IMR-90 (cell line): Measurements from ENCODE around the gene UGT1A1. TPM values are rescaled to one million over a fixed set of nuclear protein-coding genes. Genes with fewer than 3 reads are reported as not detected.
"Not testable (repeated sequence)": the region's sequence is repeated elsewhere in the genome, so short reads cannot be mapped to it uniquely, and the experiment has no call there.

Source experiments
- ATAC-seq: fragments of 200-7000 bp; cut with Tn5 transposase; 2 replicates; pipeline ENCODE4 v1.9.1; 2020; ENCODE audit warnings: low read depth, mild to moderate bottlenecking, moderate library complexity
- BruUV-seq: library from RNA; stranded (reverse); fragments of 400-500 nt; replicated peaks from 2 replicates; lab custom pipeline; 2021; lab: Mats Ljungman, UMichigan
- CTCF ChIA-PET: fragments of 300-600 bp; formaldehyde crosslinking; extraction: SDS; loops from one replicate; lab custom pipeline; 2021; ENCODE audit warnings: antibody characterized with exemption; lab: Yijun Ruan, JAX
- POLR2A ChIA-PET: fragments of 300-600 bp; sonication (Branson Sonifier 250); formaldehyde crosslinking; loops from one replicate; lab custom pipeline; 2022; ENCODE audit warnings: antibody characterized with exemption; ENCODE audit not compliant: unreplicated experiment; lab: Charles Lee
- DNase-seq: peaks from one replicate; pipeline ENCODE4 v3.0.0; 2013
- H2AFZ ChIP-seq: replicated peaks from 2 replicates; pipeline ENCODE3; 2013; ENCODE audit warnings: low read length, mild to moderate bottlenecking; ENCODE audit not compliant: poor library complexity
- H2AK5ac ChIP-seq: 2 replicates; pipeline ENCODE4 v1.6.1; 2013; ENCODE audit warnings: low read depth, low read length, inconsistent platforms
- H2AK9ac ChIP-seq: replicated peaks from 2 replicates; pipeline ENCODE3; 2013; ENCODE audit warnings: mild to moderate bottlenecking, low read depth, low read length, moderate library complexity; ENCODE audit not compliant: poor library complexity
- H2BK120ac ChIP-seq: 2 replicates; pipeline ENCODE4 v1.6.1; 2013; ENCODE audit warnings: low read depth, low read length, inconsistent platforms
- H2BK15ac ChIP-seq: 3 replicates; pipeline ENCODE4 v1.6.1; 2013; ENCODE audit warnings: low read depth, low read length, inconsistent platforms
- H2BK20ac ChIP-seq: 2 replicates; pipeline ENCODE4 v1.6.1; 2013; ENCODE audit warnings: low read depth, mild to moderate bottlenecking, inconsistent platforms, low read length, moderate library complexity
- H2BK5ac ChIP-seq: 2 replicates; pipeline ENCODE4 v1.6.1; 2013; ENCODE audit warnings: mild to moderate bottlenecking, low read depth, low read length, inconsistent platforms; ENCODE audit not compliant: poor library complexity, severe bottlenecking
- H3K14ac ChIP-seq: replicated peaks from 2 replicates; pipeline ENCODE4 v1.6.1; 2013; ENCODE audit warnings: low read depth, low read length, inconsistent platforms
- H3K18ac ChIP-seq: 2 replicates; pipeline ENCODE4 v1.6.1; 2013; ENCODE audit warnings: low read depth, low read length, control low read depth
- H3K23ac ChIP-seq: 2 replicates; pipeline ENCODE4 v1.6.1; 2013; ENCODE audit warnings: low read depth, low read length, inconsistent platforms
- H3K27ac ChIP-seq: 2 replicates; pipeline ENCODE4 v1.5.1; 2013; ENCODE audit warnings: mild to moderate bottlenecking, control low read depth, low read length; ENCODE audit not compliant: insufficient read depth
- H3K27me3 ChIP-seq: 2 replicates; pipeline ENCODE4 v1.6.1; 2013; ENCODE audit warnings: low read length; ENCODE audit not compliant: control insufficient read depth, insufficient read depth
- H3K36me3 ChIP-seq: 2 replicates; pipeline ENCODE4 v1.6.1; 2013; ENCODE audit warnings: low read length, mixed read lengths; ENCODE audit not compliant: control insufficient read depth, insufficient read depth
- H3K4ac ChIP-seq: 2 replicates; pipeline ENCODE4 v1.6.1; 2013; ENCODE audit warnings: low read depth, low read length, inconsistent platforms
- H3K4me1 ChIP-seq: 2 replicates; pipeline ENCODE4 v1.6.1; 2013; ENCODE audit warnings: low read length, mixed read lengths; ENCODE audit not compliant: control insufficient read depth, insufficient read depth
- H3K4me2 ChIP-seq: 2 replicates; pipeline ENCODE4 v1.6.1; 2013; ENCODE audit warnings: low read depth, mild to moderate bottlenecking, control low read depth, low read length, moderate library complexity
- H3K4me3 ChIP-seq: 2 replicates; pipeline ENCODE4 v1.5.1; 2013; ENCODE audit warnings: low read depth, mild to moderate bottlenecking, control low read depth, low read length, moderate library complexity; ENCODE audit not compliant: insufficient read depth
- H3K56ac ChIP-seq: 2 replicates; pipeline ENCODE4 v1.6.1; 2013; ENCODE audit warnings: low read length, inconsistent platforms; ENCODE audit not compliant: insufficient read depth; ENCODE audit errors: extremely low read depth
- H3K79me1 ChIP-seq, 2 experiments: 2 replicates each; pipeline ENCODE4 v1.6.1; 2013; ENCODE audit warnings: low read length in 2 of 2, inconsistent platforms in 1 of 2, low read depth in 1 of 2
- H3K9ac ChIP-seq: 2 replicates; pipeline ENCODE4 v1.6.1; 2013; ENCODE audit warnings: low read depth, low read length, control low read depth
- H3K9me1 ChIP-seq: 2 replicates; pipeline ENCODE4 v1.6.1; 2013; ENCODE audit warnings: low read length, inconsistent platforms; ENCODE audit not compliant: insufficient read depth
- H3K9me3 ChIP-seq: 2 replicates; pipeline ENCODE4 v1.6.1; 2013; ENCODE audit warnings: low read length; ENCODE audit not compliant: control insufficient read depth, insufficient read depth
- H4K20me1 ChIP-seq: 2 replicates; pipeline ENCODE4 v1.6.1; 2013; ENCODE audit warnings: low read length, inconsistent platforms; ENCODE audit not compliant: insufficient read depth
- H4K5ac ChIP-seq: 2 replicates; pipeline ENCODE4 v1.6.1; 2013; ENCODE audit warnings: mild to moderate bottlenecking, low read depth, low read length, control low read depth
- H4K8ac ChIP-seq, 2 experiments: 2 replicates each; pipeline ENCODE4 v1.6.1; 2013; ENCODE audit warnings: low read depth in 2 of 2, low read length in 2 of 2, control low read depth in 1 of 2, inconsistent platforms in 1 of 2
- H4K91ac ChIP-seq: 2 replicates; pipeline ENCODE4 v1.6.1; 2013; ENCODE audit warnings: low read depth, low read length, inconsistent platforms; ENCODE audit not compliant: insufficient read depth
- ELK1 ChIP-seq: fragments of 150-350 bp; IDR thresholded peaks from 2 replicates; pipeline ENCODE4 v1.6.1; 2016; ENCODE audit warnings: low read depth, mild to moderate bottlenecking, low read length, moderate library complexity, borderline replicate concordance
- MAFK ChIP-seq: IDR thresholded peaks from 2 replicates; pipeline ENCODE4 v1.6.1; 2012; ENCODE audit warnings: low read depth, low read length, improper control_type of control experiment
- MAZ ChIP-seq: IDR thresholded peaks from 2 replicates; pipeline ENCODE4 v1.6.1; 2012; ENCODE audit warnings: low read depth, mild to moderate bottlenecking, low read length, improper control_type of control experiment, moderate library complexity, borderline replicate concordance
- MXI1 ChIP-seq: IDR thresholded peaks from 2 replicates; pipeline ENCODE4 v1.6.1; 2012; ENCODE audit warnings: low read depth, mild to moderate bottlenecking, low read length, moderate library complexity, borderline replicate concordance
- RAD21 ChIP-seq: IDR thresholded peaks from 2 replicates; pipeline ENCODE4 v1.6.1; 2012; ENCODE audit warnings: low read length, improper control_type of control experiment
- RFX5 ChIP-seq: IDR thresholded peaks from 2 replicates; pipeline ENCODE4 v1.8.0; 2012; ENCODE audit warnings: low read depth, mild to moderate bottlenecking, low read length, moderate library complexity
- WGBS, 2 experiments: methylation state at CpG; one replicate each; pipeline versions ENCODE4 v1.1.5 to v1.1.7; 2013; ENCODE audit warnings: missing lambda C conversion rate in 2 of 2; ENCODE audit not compliant: insufficient read length in 1 of 2; ENCODE audit errors: extremely low coverage in 2 of 2; 5-methylcytosine and 5-hydroxymethylcytosine counted together
- dilution Hi-C: fragments of 300-500 bp; cut with HindIII; formaldehyde crosslinking; loops from one replicate; pipeline ENCODE4 v1.14.3; 2018; ENCODE audit warnings: low sequenced_read_pairs; ENCODE audit not compliant: unreplicated experiment
- in situ Hi-C: fragments of 300-500 bp; cut with MboI; formaldehyde crosslinking; loops from 3 replicates; pipeline ENCODE4 v1.14.3; 2019; ENCODE audit warnings: low sequenced_read_pairs, inconsistent platforms, mixed read lengths
- intact Hi-C: fragments of 100-400 bp; cut with micrococcal nuclease; formaldehyde crosslinking; loops from 2 replicates; pipeline ENCODE4 v1.10.0; 2022
- polyA plus RNA-seq, 3 experiments: library from polyadenylated mRNA; depleted of rRNA; stranded (reverse); fragments of >200 nt; gene quantifications; 2 replicates each; pipeline ENCODE4 v1.2.3, GENCODE V29; 2012; ENCODE audit warnings: low replicate concordance in 1 of 3
- total RNA-seq: library from RNA; depleted of rRNA; stranded (reverse); fragments of >200 nt; gene quantifications from 2 replicates; pipeline ENCODE4 v1.2.3, GENCODE V29; 2012

UGT1A1 gene
- total and polyA plus RNA-seq, 2 of the 4 experiments (the other 2 are of a cell fraction), result not detected

- TF ChIP-seq RAD21 (no peak), RFX5 (no peak), MXI1 (no peak), MAZ (no peak), ELK1 (no peak), MAFK (no peak)
- 29% methylated on average over 1 of the region's 5 CpGs; no CpG with 5 or more reads in 1 of the 2 experiments for WGBS, 2 experiments
These were observed 14.9 kb upstream of the UGT1A1 start for GRCh38 chr2:233745073-233745755.

GRCh38 chr2:233745838-233746237 is 14.2 kb upstream of the UGT1A1 start:
- H2AK5ac ChIP-seq, H4K5ac ChIP-seq, CTCF ChIA-PET, POLR2A ChIA-PET, H3K9ac ChIP-seq, H3K18ac ChIP-seq, H3K79me1 ChIP-seq, H3K4me2 ChIP-seq, H4K20me1 ChIP-seq, H3K56ac ChIP-seq, H3K4ac ChIP-seq, H3K4me1 ChIP-seq, in situ Hi-C loops, H3K23ac ChIP-seq, H2BK15ac ChIP-seq, H3K27ac ChIP-seq, H2BK20ac ChIP-seq, intact Hi-C loops, H3K27me3 ChIP-seq, H4K91ac ChIP-seq, H3K14ac ChIP-seq, H3K9me3 ChIP-seq, dilution Hi-C loops, H3K4me3 ChIP-seq, H2AK9ac ChIP-seq, BruUV-seq, H2BK120ac ChIP-seq, ATAC-seq, H2BK5ac ChIP-seq, H3K9me1 ChIP-seq, DNase-seq, H4K8ac ChIP-seq, H2AFZ ChIP-seq, H3K36me3 ChIP-seq: not testable (repeated sequence)
- WGBS, 2 experiments, result no CpG with 5 or more reads among the region's 2 CpGs

More at GRCh38 chr2:233745073-233745755, 14.9 kb upstream of the UGT1A1 start:
- Histone ChIP-seq H3K14ac (no peak overlapping the region), H3K36me3 (no peaks in the 10 kb centered on the region), H4K91ac (no peak overlapping the region), H3K56ac (no peak overlapping the region), H2BK120ac (no peak overlapping the region), H4K5ac (no peak overlapping the region), H2AFZ (no peak overlapping the region), H3K79me1 (no peaks in the 10 kb centered on the region), H2BK15ac (no peak overlapping the region), H3K4ac (no peak overlapping the region), H3K4me3 (no peak overlapping the region), H2AK5ac (no peak overlapping the region), H4K20me1 (no peaks in the 10 kb centered on the region), H2AK9ac (no peak overlapping the region), H3K4me1 (no peaks in the 10 kb centered on the region), H2BK5ac (no peak overlapping the region), H3K27ac (no peak overlapping the region), H3K9ac (no peak overlapping the region), H3K18ac (no peak overlapping the region), H3K27me3 (no peaks in the 10 kb centered on the region; the same call in 1 of the 2 replicates), H2BK20ac (no peak overlapping the region), H4K8ac (no peak overlapping the region), H3K4me2 (no peak overlapping the region), H3K9me3 (no peaks in the 10 kb centered on the region), H3K9me1 (no peaks in the 10 kb centered on the region), H3K23ac (no peak overlapping the region)
- in situ Hi-C loops, result no loop called here
- dilution Hi-C loops, result no loop called here
- DNase-seq, result no peak
- ATAC-seq, result no peak
- CTCF ChIA-PET, result no interaction called here
- BruUV-seq, result no TSS peak
- POLR2A ChIA-PET, result no interaction called here
- intact Hi-C loops, result no loop called here
